ENCODE data around the gene NRBF2.

GRCh38 chr10:63169624-63170023 is 36.5 kb downstream of the NRBF2 start:
- no peak for TF ChIP-seq CTCF (IDR thresholded peaks at IDR 0.05; ENCODE audit: low read length)
- TF ChIP-seq EZH2 (IDR thresholded peaks at IDR 0.05; ENCODE audit: borderline replicate concordance, low read length) = no peak
